ENCODE data around the gene CELF4.

- TF ChIP-seq CTCF (optimal IDR thresholded peaks at IDR 0.05 in 1 of 3, IDR thresholded peaks at IDR 0.05 in 1 of 3, conservative IDR thresholded peaks at IDR 0.05 in 1 of 3; ENCODE audit: extremely low read depth in 1 of 3, insufficient read depth in 2 of 3, low read length in 3 of 3) = no peak
- no peak for TF ChIP-seq EZH2 (IDR thresholded peaks at IDR 0.05; ENCODE audit: low read length)
Observed at GRCh38 chr18:37346048-37346447, 219.6 kb downstream of the CELF4 start.

Data from keratinocyte (primary cell).